SK-N-MC (cell line): Measurements from ENCODE around the gene IL36B.

Source experiments
- EZH2 ChIP-seq: fragments of 200-600 bp; sonication (generic); IDR thresholded peaks from one replicate; pipeline ENCODE4 v1.6.1; 2017; ENCODE audit warnings: antibody characterized with exemption
- POLR2AphosphoS5 ChIP-seq: IDR thresholded peaks from 2 replicates; pipeline ENCODE4 v1.6.1; 2012; ENCODE audit warnings: mild to moderate bottlenecking, low read depth, low read length, borderline replicate concordance

DNA sequence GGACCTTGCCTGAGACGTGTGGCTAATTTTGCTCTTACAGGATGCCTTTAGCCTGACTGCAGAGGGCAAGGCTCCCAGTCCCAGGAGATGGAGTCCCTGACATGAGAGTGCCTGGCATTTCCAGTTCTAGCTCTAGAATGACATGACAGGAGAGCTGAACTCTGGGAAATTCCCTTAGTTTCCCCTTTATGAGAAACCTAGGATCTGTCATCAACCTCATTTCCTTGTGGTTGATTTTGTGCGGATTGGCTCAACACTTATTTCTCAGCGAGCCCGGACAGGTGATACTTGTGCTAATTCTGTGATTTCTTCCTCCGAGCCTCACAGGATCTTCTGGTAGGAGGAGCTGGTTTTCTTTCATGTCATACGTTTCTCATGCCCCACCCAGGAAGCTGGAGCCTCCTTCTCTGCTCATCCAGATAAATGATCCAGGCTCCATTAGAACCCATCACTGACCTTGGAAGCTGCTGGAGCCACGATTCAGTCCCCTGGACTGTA lies 75.1 kb downstream of the IL36B start, which contains the start of gene IL36G:
- TF ChIP-seq EZH2, result no peak
- no peak for TF ChIP-seq POLR2AphosphoS5
